ENCODE results near the gene UMODL1. TPM values are rescaled to one million over a fixed set of nuclear protein-coding genes. Genes with fewer than 3 reads are reported as not detected.
"Not testable (repeated sequence)": the region's sequence is repeated elsewhere in the genome, so short reads cannot be mapped to it uniquely, and the experiment has no call there.

UMODL1 gene
- total RNA-seq, 2 experiments from 2014 or later = not detected

- Mint-ChIP-seq H3K27ac (no peak overlapping the region), H3K9me3 (no peaks in the 10 kb centered on the region), H3K4me3 (no peak overlapping the region), H3K27me3 (peaks cover 34% of the 10 kb centered on the region), H3K4me1 (ENCODE audit: low read depth) (peaks cover 18% of the 10 kb centered on the region), H3K36me3 (ENCODE audit: low read depth) (no peaks in the 10 kb centered on the region)
- ChIA-PET CTCF (interaction anchor here (3.8 to 7.6 kb wide), 2 partner anchors 9 to 299 kb away, joined by 35 to 76 read pairs; no protein-coding TSS in a partner anchor), POLR2A (interaction anchor here (1.1 kb wide), 1 partner anchor 294 kb away, joined by 3 read pairs; no protein-coding TSS in a partner anchor)
- intact Hi-C loops (cut with micrococcal nuclease) = no loop called here
- no peak for TF ChIP-seq CTCF (IDR thresholded peaks at IDR 0.05)
- DNase-seq (no peak), ATAC-seq (no peak)
These were observed 44.1 kb downstream of the UMODL1 start for GRCh38 chr21:42115136-42115683.

GRCh38 chr21:42116551-42116950, 45.4 kb downstream of the UMODL1 start:
- H3K9me3 Mint-ChIP-seq; intact Hi-C loops (cut with micrococcal nuclease); DNase-seq; H3K27ac Mint-ChIP-seq; H3K36me3 Mint-ChIP-seq (ENCODE audit: low read depth); ATAC-seq; POLR2A ChIA-PET; H3K4me3 Mint-ChIP-seq: not testable (repeated sequence)
- peaks cover 46% of the 10 kb centered on the region for H3K27me3 Mint-ChIP-seq
- CTCF ChIA-PET = interaction anchor here (0.9 to 7.6 kb wide), 17 partner anchors 10 to 833 kb away, joined by 3 to 76 read pairs (median 5); no protein-coding TSS in a partner anchor
- H3K4me1 Mint-ChIP-seq (ENCODE audit: low read depth) = peaks cover 25% of the 10 kb centered on the region

GRCh38 chr21:42117229-42117966, 46.3 kb downstream of the UMODL1 start:
- Mint-ChIP-seq H3K4me3 (peak overlapping the region; percentile 40), H3K27ac (peak overlapping the region; percentile 30), H3K27me3 (peaks cover 53% of the 10 kb centered on the region), H3K36me3 (ENCODE audit: low read depth) (no peaks in the 10 kb centered on the region), H3K9me3 (no peaks in the 10 kb centered on the region), H3K4me1 (ENCODE audit: low read depth) (peaks cover 25% of the 10 kb centered on the region)
- peak; percentile 97 for TF ChIP-seq CTCF (IDR thresholded peaks at IDR 0.05)
- ATAC-seq (peak; percentile 91), DNase-seq (peak; percentile 86)
- intact Hi-C loops (cut with micrococcal nuclease) = loop anchor here (1.0 kb wide), 1 partner anchor 301 kb away; no protein-coding TSS in a partner anchor
- ChIA-PET POLR2A (interaction anchor here (0.7 to 1.3 kb wide), 3 partner anchors 12 to 54 kb away, joined by 3 to 4 read pairs (median 3); no protein-coding TSS in a partner anchor), CTCF (interaction anchor here (0.7 to 7.6 kb wide), 39 partner anchors 8 to 834 kb away, joined by 3 to 76 read pairs (median 5); partner anchors contain the start of gene PRDM15)

- H3K9me3 Mint-ChIP-seq = no peaks in the 10 kb centered on the region
- H3K4me3 Mint-ChIP-seq = no peak overlapping the region
- no peak for ATAC-seq
- ChIA-PET POLR2A (interaction anchor here (0.7 to 1.3 kb wide), 3 partner anchors 11 to 55 kb away, joined by 3 to 4 read pairs (median 3); no protein-coding TSS in a partner anchor), CTCF (interaction anchor here (0.7 to 7.6 kb wide), 37 partner anchors 7 to 835 kb away, joined by 3 to 76 read pairs (median 5); partner anchors contain the start of gene PRDM15)
- intact Hi-C loops (cut with micrococcal nuclease) = loop anchor here (1.0 kb wide), 1 partner anchor 302 kb away; no protein-coding TSS in a partner anchor
- no peak overlapping the region for H3K27ac Mint-ChIP-seq
- TF ChIP-seq CTCF (IDR thresholded peaks at IDR 0.05) = no peak
- H3K36me3 Mint-ChIP-seq (ENCODE audit: low read depth) = no peaks in the 10 kb centered on the region
- no peak for DNase-seq
- H3K27me3 Mint-ChIP-seq = peaks cover 56% of the 10 kb centered on the region
- peaks cover 25% of the 10 kb centered on the region for H3K4me1 Mint-ChIP-seq (ENCODE audit: low read depth)
These were observed 47.1 kb downstream of the UMODL1 start for GRCh38 chr21:42117967-42118780.

GRCh38 chr21:42118901-42119300, 47.8 kb downstream of the UMODL1 start:
- Mint-ChIP-seq H3K9me3 (no peaks in the 10 kb centered on the region), H3K27me3 (peaks cover 61% of the 10 kb centered on the region), H3K36me3 (ENCODE audit: low read depth) (no peaks in the 10 kb centered on the region), H3K27ac (no peak overlapping the region), H3K4me1 (ENCODE audit: low read depth) (peaks cover 25% of the 10 kb centered on the region), H3K4me3 (no peak overlapping the region)
- intact Hi-C loops (cut with micrococcal nuclease) = no loop called here
- ATAC-seq = peak; percentile 11
- TF ChIP-seq CTCF (IDR thresholded peaks at IDR 0.05) = no peak
- ChIA-PET CTCF (interaction anchor here (0.8 to 7.6 kb wide), 7 partner anchors 12 to 302 kb away, joined by 3 to 76 read pairs (median 9); no protein-coding TSS in a partner anchor), POLR2A (interaction anchor here (1.2 to 1.3 kb wide), 2 partner anchors 11 to 55 kb away, joined by 3 to 4 read pairs; no protein-coding TSS in a partner anchor)
- DNase-seq = peak; percentile 37

Measured in activated CD8-positive, alpha-beta T cell treated with anti-CD3 and anti-CD28 coated beads for 36 hours (primary cell).